ENCODE data around the gene KRT16. TPM values are rescaled to one million over a fixed set of nuclear protein-coding genes. Genes with fewer than 3 reads are reported as not detected.

The KRT16 gene
- total RNA-seq, 1 experiment from 2014 or later = not detected

GRCh38 chr17:41653421-41653820 lies 40.9 kb upstream of the KRT16 start:
- Histone ChIP-seq H3K79me2 (ENCODE audit: insufficient read depth, low read length) (no peaks in the 10 kb centered on the region), H3K27me3 (ENCODE audit: insufficient read depth, low read length) (no peaks in the 10 kb centered on the region), H3T11ph (ENCODE audit: low read length) (no peak overlapping the region), H2BK20ac (ENCODE audit: low read depth, low read length, poor library complexity, severe bottlenecking) (no peak overlapping the region), H3K4me1 (ENCODE audit: insufficient read depth, low read length) (no peaks in the 10 kb centered on the region), H3K4ac (ENCODE audit: low read depth, low read length) (no peak overlapping the region), H4K8ac (replicated peaks; ENCODE audit: insufficient read length, low read depth, low read length) (no peak overlapping the region), H3K9me3 (ENCODE audit: control insufficient read depth, low read depth, low read length) (no peaks in the 10 kb centered on the region), H2BK15ac (ENCODE audit: low read depth, low read length) (no peak overlapping the region), H3K9ac (ENCODE audit: extremely low read depth, insufficient read length, low read length) (no peak overlapping the region), H3K79me1 (ENCODE audit: insufficient read depth, low read depth, low read length, poor library complexity, severe bottlenecking) (no peaks in the 10 kb centered on the region), H4K20me1 (ENCODE audit: control insufficient read depth, insufficient read depth, insufficient read length) (no peaks in the 10 kb centered on the region), H2BK12ac (ENCODE audit: insufficient read length, low read depth, low read length) (no peak overlapping the region), H3K14ac (ENCODE audit: insufficient read depth, low read length) (no peak overlapping the region), H4K5ac (ENCODE audit: insufficient read length, low read depth, low read length) (no peak overlapping the region), H3K23ac (ENCODE audit: insufficient read length, low read depth, low read length) (no peak overlapping the region), H2BK5ac (ENCODE audit: insufficient read length, low read length) (no peak overlapping the region), H4K91ac (ENCODE audit: insufficient read length, low read depth, low read length) (no peak overlapping the region), H2AFZ (ENCODE audit: low read length) (no peak overlapping the region), H3K23me2 (ENCODE audit: insufficient read length, low read depth, low read length, poor library complexity, severe bottlenecking) (peaks cover 2% of the 10 kb centered on the region), H3K4me2 (ENCODE audit: insufficient read depth, insufficient read length, low read length) (no peak overlapping the region), H2BK120ac (ENCODE audit: low read depth, low read length, poor library complexity, severe bottlenecking) (no peak overlapping the region), H3K27ac (ENCODE audit: insufficient read length, low read depth, low read length) (no peak overlapping the region), H3K56ac (ENCODE audit: insufficient read length, low read depth, low read length) (no peak overlapping the region), H2AK5ac (ENCODE audit: insufficient read length, low read length) (no peak overlapping the region), H3K18ac (ENCODE audit: insufficient read length, low read depth, low read length) (no peak overlapping the region)
- Mint-ChIP-seq H3K27ac (no peak overlapping the region), H3K4me3 (no peak overlapping the region), H3K36me3 (ENCODE audit: insufficient read depth in 1 of 3, low read depth in 3 of 3) (no peaks in the 10 kb centered on the region; a peak in 1 of 7 replicates), H3K27me3 (ENCODE audit: low read depth) (peaks cover 3% of the 10 kb centered on the region), H3K4me1 (peaks cover 6 to 7% of the 10 kb centered on the region in 2 experiments), H3K9me3 (no peaks in the 10 kb centered on the region)
- no peak for DNase-seq
- TF ChIP-seq CTCF (conservative IDR thresholded peaks at IDR 0.05) = no peak
- WGBS (ENCODE audit: extremely low coverage, insufficient read length, low lambda C conversion rate) = no CpG with 5 or more reads among the region's 5 CpGs
